Urinary bladder (tissue), 4 donors: Measurements from ENCODE around the gene PCLAF. TPM values are rescaled to one million over a fixed set of nuclear protein-coding genes. Genes with fewer than 3 reads are reported as not detected.
"Not testable (repeated sequence)": the region's sequence is repeated elsewhere in the genome, so short reads cannot be mapped to it uniquely, and the experiment has no call there.

Experiments used
- DNase-seq: peaks from one replicate; pipeline ENCODE4 v3.0.0-alpha.2; 2015; ENCODE audit errors: extremely low spot score
- H3K27ac ChIP-seq: one replicate; pipeline ENCODE4 v1.5.1; 2013; ENCODE audit warnings: low read depth, mild to moderate bottlenecking, moderate library complexity
- H3K36me3 ChIP-seq: one replicate; pipeline ENCODE4 v1.6.1; 2013; ENCODE audit warnings: mild to moderate bottlenecking, moderate library complexity; ENCODE audit not compliant: insufficient read depth
- H3K4me1 ChIP-seq: one replicate; pipeline ENCODE4 v1.6.1; 2013; ENCODE audit warnings: mild to moderate bottlenecking, moderate library complexity; ENCODE audit not compliant: insufficient read depth
- H3K4me3 ChIP-seq: one replicate; pipeline ENCODE4 v1.5.1; 2013; ENCODE audit warnings: low read depth, low read length
- WGBS: extraction: QIAGEN DNeasy Blood & Tissue Kit; methylation state at CpG from one replicate; pipeline ENCODE4 v1.1.7; 2013; 5-methylcytosine and 5-hydroxymethylcytosine counted together
- polyA plus RNA-seq: library from polyadenylated mRNA; stranded (reverse); fragments of 200-250 nt; gene quantifications from one replicate; pipeline ENCODE4 v1.2.3, GENCODE V29; 2013
- total RNA-seq: library from RNA; depleted of rRNA; stranded (reverse); fragments of >200 nt; gene quantifications from one replicate; pipeline ENCODE4 v1.2.3, GENCODE V29; 2014
- donor health status: healthy with polysubstance abuse.
- donor health status: healthy.

Gene PCLAF, protein sequence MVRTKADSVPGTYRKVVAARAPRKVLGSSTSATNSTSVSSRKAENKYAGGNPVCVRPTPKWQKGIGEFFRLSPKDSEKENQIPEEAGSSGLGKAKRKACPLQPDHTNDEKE
- total RNA-seq: 41.5 TPM
- 1.8 TPM for polyA plus RNA-seq

DNA sequence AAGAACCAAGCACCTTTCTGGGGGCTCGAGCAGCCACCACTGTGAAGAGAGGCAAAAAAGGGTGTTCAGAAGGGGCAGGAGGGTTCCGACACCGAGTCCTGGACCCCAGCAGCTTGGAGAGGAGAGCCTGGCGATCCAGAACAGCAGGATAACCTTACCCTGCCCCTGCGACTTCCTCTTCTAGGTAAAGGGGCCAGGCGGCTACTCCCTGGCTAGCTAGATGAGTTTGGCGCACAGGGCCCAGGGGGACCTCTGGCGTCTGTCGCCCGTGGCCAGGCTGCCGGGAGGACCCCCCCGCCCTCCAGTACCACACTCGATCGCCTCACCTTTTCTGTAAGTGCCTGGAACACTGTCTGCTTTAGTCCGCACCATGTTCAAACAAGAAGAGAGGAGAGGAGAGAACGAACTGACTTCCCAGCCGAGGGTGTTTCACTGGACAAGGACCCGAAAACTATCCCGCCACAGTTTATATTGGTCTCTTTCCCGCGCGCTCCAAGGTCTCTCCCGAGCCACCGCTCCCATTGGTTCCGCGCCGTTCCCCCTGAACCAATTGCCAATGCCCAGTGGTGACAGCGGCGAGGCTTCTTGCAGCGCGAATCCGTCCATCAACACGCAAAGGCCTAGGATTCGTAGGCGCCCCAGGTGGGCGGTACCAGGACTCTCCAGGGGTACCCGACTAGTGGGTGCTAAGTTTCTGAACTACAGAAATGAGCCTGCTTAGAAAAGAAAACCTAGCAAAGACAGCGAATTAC is at the start of gene PCLAF:
Gene PCLAF (minus strand): TSS at position 442 of the 752 bp plus-strand sequence. CDS start 70 bp downstream, at position 372.
- Histone ChIP-seq H3K4me1 (no peaks in the 10 kb centered on the region), H3K4me3 (peak within 1 kb of the TSS; percentile 38), H3K27ac (no peak within 1 kb of the TSS), H3K36me3 (no peaks in the 10 kb centered on the region)
- under 1% methylated on average over 38 of the region's 38 CpGs for WGBS
- peak; percentile 94 for DNase-seq

DNA sequence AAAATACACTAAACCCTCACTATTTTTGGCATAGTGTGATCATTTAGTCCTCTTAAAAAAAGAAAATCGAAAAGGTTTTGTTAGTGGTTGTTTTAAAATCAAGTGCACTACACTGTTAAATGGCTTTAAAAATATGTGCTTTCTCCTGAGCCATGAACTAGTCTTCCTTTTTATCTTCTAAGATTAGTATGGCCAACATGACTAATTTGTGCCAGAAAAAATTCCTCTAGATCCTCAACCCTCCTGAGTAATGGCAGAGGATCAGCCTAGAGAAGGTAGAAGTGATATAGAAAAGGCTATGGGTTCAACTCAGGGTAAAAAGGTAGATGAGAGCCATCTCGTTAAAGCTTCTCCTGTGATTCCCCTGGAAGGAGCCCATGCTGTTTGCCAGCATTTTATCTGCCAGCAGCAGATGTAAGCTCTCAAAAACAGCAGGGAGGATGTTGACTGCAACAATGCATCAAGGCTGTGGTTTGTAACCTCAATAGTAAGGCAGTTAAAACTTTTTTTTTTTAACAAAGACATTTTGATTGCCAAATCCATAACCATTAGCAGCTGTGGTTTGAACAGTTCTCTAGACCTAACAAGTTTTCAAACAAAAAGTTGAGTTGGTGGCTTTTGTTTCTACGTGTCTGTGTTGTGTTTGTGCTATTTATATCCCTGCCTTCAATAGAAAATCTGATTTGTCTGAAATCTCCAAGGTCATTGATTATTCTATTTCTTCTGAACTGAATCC is 48.9 kb upstream of the PCLAF start:
- Histone ChIP-seq H3K36me3 (peaks cover under 1% of the 10 kb centered on the region), H3K4me1 (no peaks in the 10 kb centered on the region), H3K27ac (peak overlapping the region; percentile 50), H3K4me3 (no peak overlapping the region)
- 20% methylated on average over 3 of the region's 3 CpGs for WGBS
- peak; percentile 71 for DNase-seq

DNA sequence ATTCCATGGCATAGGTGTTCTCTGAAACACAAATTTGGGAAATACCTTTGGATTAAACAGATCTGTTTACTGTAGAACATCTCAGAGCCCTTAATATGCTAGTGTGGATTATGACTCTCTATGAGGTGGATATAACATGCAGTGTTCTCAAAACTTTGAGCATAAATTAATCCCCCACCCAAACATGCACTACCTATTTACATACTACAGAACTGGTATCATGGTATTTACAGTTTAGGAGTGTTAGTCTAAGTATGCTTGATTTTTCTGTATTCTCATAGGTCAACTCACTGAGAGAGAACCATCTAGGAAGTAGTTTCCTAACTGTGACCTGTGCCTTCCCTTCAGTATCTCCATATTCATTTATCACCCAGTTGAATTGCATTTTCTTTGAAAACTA is 48.2 kb upstream of the PCLAF start:
- no peak overlapping the region for H3K4me3 ChIP-seq
- H3K27ac ChIP-seq: no peak overlapping the region
- no peaks in the 10 kb centered on the region for H3K4me1 ChIP-seq
- no peak for DNase-seq
- peaks cover 3% of the 10 kb centered on the region for H3K36me3 ChIP-seq

DNA sequence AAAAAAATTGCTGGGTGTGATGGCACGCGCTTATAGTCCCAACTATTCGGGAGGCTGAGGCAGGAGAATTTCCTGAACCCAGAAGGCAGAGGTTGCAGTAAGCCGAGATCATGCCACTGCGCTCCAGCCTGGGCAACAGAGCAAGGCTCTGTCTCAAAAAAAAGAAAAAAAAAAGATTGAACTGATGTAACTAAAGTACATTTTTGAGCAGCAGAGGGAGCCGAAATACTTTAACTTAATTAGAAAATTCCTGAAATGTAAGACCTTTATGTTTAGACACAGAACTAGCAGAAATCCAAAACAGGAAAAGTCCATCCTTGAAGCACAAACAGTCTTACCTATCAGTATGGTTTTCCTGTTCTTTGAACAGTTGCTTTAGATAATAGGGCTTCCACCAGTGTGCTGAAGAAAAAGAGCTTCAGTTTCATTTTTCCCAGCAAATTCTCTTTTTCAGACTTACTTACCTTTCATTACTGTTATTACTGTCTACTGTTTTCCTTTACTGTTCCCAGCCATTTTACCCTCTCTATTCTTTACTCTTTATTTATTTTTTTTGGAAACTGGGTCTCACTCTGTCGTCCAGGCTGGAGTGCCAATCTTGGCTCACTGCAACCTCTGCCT is 45.7 kb upstream of the PCLAF start:
- Histone ChIP-seq H3K4me3 (no peak overlapping the region), H3K36me3 (peaks cover 3% of the 10 kb centered on the region), H3K27ac (no peak overlapping the region), H3K4me1 (no peaks in the 10 kb centered on the region)
- DNase-seq: peak; percentile 14
- WGBS: 74% methylated on average over 7 of the region's 7 CpGs

DNA sequence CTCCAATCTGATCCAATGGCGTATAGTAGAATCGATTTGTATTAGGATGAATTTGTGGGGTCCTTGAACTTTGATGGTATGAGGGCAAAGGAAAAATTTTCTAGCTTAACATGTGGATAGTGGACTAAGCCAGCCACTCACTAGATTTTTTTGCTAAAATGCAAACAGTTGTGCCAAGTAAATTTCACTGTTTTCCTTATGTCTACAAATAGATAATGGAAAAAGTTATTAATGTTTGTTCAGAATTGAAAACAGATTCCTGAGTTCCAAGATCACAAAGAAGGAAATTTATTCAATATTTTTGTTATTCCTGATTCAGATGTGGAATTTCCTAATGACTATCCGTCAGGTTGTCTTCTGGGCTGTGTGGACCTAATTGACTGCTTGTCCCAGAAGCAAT is 44.0 kb upstream of the PCLAF start:
- H3K4me1 ChIP-seq: no peaks in the 10 kb centered on the region
- no peak overlapping the region for H3K27ac ChIP-seq
- DNase-seq: no peak
- peaks cover 6% of the 10 kb centered on the region for H3K36me3 ChIP-seq
- WGBS: 84% methylated on average over 3 of the region's 3 CpGs
- H3K4me3 ChIP-seq: no peak overlapping the region

DNA sequence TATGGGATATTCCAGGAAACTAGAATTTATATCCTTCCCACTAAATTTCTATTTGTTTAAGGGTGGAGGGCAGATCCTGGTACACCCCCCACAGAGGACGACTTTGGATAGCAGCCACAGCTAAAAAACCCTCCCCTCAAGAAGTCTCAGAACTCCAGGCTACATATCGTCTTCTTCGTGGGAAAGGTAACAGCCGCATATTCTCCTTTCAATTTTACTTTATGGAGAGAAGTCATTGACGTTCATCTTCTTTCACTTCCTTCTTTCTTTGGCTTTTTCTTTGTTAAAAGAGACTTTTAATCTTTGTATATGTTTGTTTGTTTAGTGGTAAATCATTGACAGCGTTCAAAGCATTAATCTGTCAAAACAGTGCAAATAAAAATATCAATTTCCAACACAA is 42.7 kb upstream of the PCLAF start:
- Histone ChIP-seq H3K4me1 (no peaks in the 10 kb centered on the region), H3K27ac (no peak overlapping the region), H3K4me3 (no peak overlapping the region), H3K36me3 (peaks cover 6% of the 10 kb centered on the region)
- DNase-seq: no peak
- 81% methylated on average over 6 of the region's 6 CpGs for WGBS

DNA sequence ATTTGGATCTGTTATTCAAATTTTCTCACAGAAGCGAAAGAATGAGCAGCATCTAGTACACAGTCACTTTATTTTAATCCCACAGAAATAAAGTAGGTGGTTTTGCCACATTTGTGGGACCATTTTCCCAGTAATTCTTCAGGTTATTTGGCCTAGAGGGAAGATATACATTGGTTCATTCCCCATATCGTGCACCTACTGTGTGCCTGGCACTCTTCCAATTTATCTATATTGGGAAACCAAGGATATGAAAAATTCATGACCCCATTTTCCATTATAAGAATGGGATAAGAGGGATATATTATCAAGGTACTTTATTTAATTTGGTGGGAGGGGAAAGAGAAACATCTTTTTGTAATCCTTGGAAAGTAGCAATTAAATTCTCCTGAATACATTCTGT is 41.5 kb upstream of the PCLAF start:
- Histone ChIP-seq H3K4me1 (no peaks in the 10 kb centered on the region), H3K27ac (no peak overlapping the region), H3K4me3 (no peak overlapping the region), H3K36me3 (peaks cover 9% of the 10 kb centered on the region)
- 86% methylated on average over 2 of the region's 2 CpGs for WGBS
- DNase-seq: no peak

DNA sequence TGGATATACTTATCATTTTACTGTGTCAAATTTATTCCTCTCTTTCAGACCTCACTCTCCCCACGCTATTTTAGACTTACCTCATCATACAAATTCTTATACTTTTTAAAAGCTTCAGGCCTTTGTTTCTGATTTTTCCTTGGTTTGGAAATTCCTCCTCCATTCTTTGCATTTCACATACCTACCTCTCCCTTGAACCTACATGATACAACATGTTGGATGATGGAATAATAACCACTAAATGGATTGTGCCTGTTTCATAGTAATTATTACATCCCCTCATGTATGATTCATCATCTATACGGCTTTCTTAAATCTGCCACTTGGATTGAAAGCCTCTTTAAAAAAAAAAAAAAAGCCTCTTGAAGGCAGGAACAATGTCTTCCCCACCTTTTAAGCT is 31.0 kb upstream of the PCLAF start:
- WGBS: 87% methylated on average over 2 of the region's 2 CpGs
- Histone ChIP-seq H3K36me3 (peaks cover 4% of the 10 kb centered on the region), H3K4me1 (no peaks in the 10 kb centered on the region), H3K4me3 (no peak overlapping the region), H3K27ac (no peak overlapping the region)
- DNase-seq: no peak

DNA sequence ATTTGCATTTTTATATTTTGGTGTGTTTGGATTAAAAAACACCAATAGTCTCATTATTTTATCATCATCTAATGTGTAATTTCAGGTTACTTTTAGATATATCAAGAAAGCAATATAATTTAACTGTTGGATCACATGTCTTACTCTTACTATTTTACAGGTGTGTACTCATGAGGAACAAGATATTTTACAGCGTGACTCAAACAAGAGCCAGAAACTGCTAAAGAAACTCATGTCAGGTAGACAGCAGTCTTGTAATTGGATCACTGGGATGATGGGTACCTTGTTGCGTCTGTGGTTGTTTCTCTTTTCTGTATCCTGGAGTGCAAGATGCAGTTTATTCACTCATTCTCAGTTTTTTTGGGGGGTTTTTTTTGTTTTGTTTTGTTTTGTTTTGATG is 19.3 kb upstream of the PCLAF start:
- no peaks in the 10 kb centered on the region for H3K4me1 ChIP-seq
- WGBS: 95% methylated on average over 2 of the region's 2 CpGs
- DNase-seq: no peak
- no peak overlapping the region for H3K4me3 ChIP-seq
- peaks cover 12% of the 10 kb centered on the region for H3K36me3 ChIP-seq
- no peak overlapping the region for H3K27ac ChIP-seq

DNA sequence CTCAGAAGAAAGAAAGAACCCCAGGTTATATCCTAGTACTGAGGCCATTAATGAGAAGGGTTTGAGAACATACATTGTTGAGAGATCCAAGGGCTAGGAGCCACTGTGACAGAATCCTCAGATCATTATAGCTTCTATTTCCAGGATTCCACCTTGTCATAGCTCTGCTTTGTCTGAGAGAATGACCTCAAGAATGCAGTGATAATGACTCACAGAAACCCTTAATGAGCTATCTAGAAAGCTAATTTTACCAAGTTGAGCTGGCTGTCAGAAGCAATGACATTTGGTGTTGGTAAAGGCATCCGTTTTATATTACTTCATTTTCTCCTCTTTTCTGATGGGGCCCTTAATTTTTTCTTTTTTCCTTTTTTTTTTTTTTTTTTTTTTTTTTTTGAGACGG is 17.3 kb upstream of the PCLAF start:
- DNase-seq: no peak
- H3K4me1 ChIP-seq: no peaks in the 10 kb centered on the region
- peaks cover 7% of the 10 kb centered on the region for H3K36me3 ChIP-seq
- no peak overlapping the region for H3K27ac ChIP-seq
- 93% methylated on average over 2 of the region's 2 CpGs for WGBS
- H3K4me3 ChIP-seq: no peak overlapping the region

DNA sequence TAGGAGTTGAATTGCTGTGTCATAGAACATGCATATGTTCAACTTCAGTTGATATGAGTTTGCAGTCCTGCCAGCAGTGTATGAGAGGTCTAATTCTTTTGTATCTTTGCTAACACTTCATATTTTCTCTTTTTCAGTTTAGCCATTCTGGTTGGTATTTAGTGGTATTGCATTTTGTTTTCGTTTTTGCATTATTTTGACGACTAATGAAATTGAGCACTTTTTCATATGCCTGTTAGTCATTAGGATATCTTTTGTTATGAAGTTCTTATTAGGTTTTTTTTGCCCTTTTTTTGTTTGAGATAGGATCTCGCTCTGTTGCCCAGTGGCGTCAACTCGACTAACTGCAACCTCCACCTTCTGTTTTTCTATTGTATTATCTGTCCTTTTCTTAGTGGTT is 15.5 kb upstream of the PCLAF start:
- DNase-seq: no peak
- H3K4me1 ChIP-seq: no peaks in the 10 kb centered on the region
- no peak overlapping the region for H3K4me3 ChIP-seq
- WGBS: 97% methylated on average over 5 of the region's 5 CpGs
- peaks cover 5% of the 10 kb centered on the region for H3K36me3 ChIP-seq
- no peak overlapping the region for H3K27ac ChIP-seq

DNA sequence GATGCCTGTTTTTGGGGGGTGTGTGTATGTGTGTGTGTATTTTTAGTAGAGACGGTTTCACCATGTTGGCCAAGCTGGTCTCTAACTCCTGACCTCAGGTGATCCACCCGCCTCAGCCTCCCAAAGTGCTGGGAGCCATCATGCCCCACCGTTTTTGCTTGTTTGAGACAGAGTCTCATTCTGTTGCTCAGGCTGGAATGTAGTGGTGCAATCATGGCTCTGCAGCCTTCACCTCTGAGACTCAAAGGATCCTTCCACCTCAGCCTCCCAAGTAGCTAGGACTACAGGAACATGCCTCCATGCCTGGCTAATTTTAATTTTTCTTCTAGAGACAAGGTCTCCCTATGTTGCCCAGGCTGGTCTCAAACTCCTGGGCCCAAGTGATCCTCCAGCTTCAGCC is 11.2 kb upstream of the PCLAF start:
- not testable (repeated sequence) for H3K4me1 ChIP-seq, H3K36me3 ChIP-seq, DNase-seq, H3K4me3 ChIP-seq, H3K27ac ChIP-seq
- WGBS: 86% methylated on average over 3 of the region's 3 CpGs

DNA sequence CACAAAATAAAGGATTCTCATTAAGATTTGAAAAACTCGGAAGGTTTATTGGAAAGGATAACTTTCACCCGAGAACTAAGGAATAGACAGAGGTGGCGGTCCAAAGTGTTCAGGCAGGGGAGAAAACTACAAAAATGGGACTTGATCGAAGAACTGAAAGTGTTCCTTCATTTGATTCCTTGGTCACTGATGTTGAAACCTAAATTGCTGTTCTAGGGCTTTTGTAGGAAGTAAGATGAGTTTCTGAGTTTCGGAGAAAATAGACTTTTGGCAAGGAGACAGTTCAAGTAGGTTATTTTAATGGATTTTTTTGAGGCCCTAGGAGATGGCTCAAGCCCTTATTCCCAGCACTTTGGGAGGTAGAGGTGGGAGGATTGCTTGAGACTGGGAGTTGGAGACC is 7.8 kb upstream of the PCLAF start:
- no peak overlapping the region for H3K4me3 ChIP-seq

More for the DNA sequence above, 7.8 kb upstream of the PCLAF start:
- no peak for DNase-seq
- no peak overlapping the region for H3K27ac ChIP-seq
- H3K36me3 ChIP-seq: no peaks in the 10 kb centered on the region
- 88% methylated on average over 5 of the region's 5 CpGs for WGBS
- no peaks in the 10 kb centered on the region for H3K4me1 ChIP-seq
